GM12878 (cell line): ENCODE measurements around the gene METTL1. TPM values are rescaled to one million over a fixed set of nuclear protein-coding genes. Genes with fewer than 3 reads are reported as not detected.

ENCODE experiments used
- ATAC-seq: fragments of 200-7000 bp; cut with Tn5 transposase; 3 replicates; pipeline ENCODE4 v1.9.1; 2020; ENCODE audit warnings: mild to moderate bottlenecking, moderate library complexity
- BruUV-seq: library from RNA; stranded (reverse); fragments of 400-500 nt; replicated peaks from 2 replicates; lab custom pipeline; 2021; lab: Mats Ljungman, UMichigan
- CTCF ChIA-PET: fragments of 300-600 bp; sonication (Branson Sonifier 250); formaldehyde crosslinking; extraction: SDS; loops from one replicate; lab custom pipeline; 2021; ENCODE audit warnings: inconsistent platforms; lab: Yijun Ruan, JAX
- POLR2A ChIA-PET: fragments of 350-600 bp; formaldehyde crosslinking; extraction: SDS; loops from one replicate; lab custom pipeline; 2021; ENCODE audit warnings: inconsistent platforms; lab: Charles Lee
- RAD21 ChIA-PET: fragments of 300-600 bp; sonication (Branson Sonifier 250); formaldehyde crosslinking; loops from one replicate; lab custom pipeline; 2023; ENCODE audit warnings: antibody characterized with exemption; ENCODE audit not compliant: unreplicated experiment; lab: Charles Lee
- SMC1A ChIA-PET: fragments of 300-600 bp; sonication (Branson Sonifier 250); formaldehyde crosslinking; loops from one replicate; lab custom pipeline; 2023; ENCODE audit not compliant: unreplicated experiment, uncharacterized antibody; lab: Charles Lee
- DNase-seq: peaks from one replicate; pipeline ENCODE4 v3.0.0-alpha.2; 2011; ENCODE audit warnings: low read depth, low spot score
- FAIRE-seq: peaks from 3 replicates; lab custom pipeline; 2011; peaks lifted over from hg19 to GRCh38; lab: Jason Lieb, UNC
- H2AFZ ChIP-seq: 2 replicates; pipeline ENCODE4 v1.6.0; 2011; ENCODE audit warnings: low read depth, low read length, control low read depth; ENCODE audit not compliant: control insufficient read depth
- H3K27ac ChIP-seq: 2 replicates; pipeline ENCODE4 v1.5.1; 2011; ENCODE audit warnings: control low read depth; ENCODE audit not compliant: control insufficient read depth, insufficient read depth
- H3K27me3 ChIP-seq, 2 experiments: replicated peaks in 1 of 2; 2 replicates each; pipeline versions ENCODE4 v1.6.0 to v1.6.1; 2011; ENCODE audit warnings: low read length in 1 of 2; ENCODE audit not compliant: control insufficient read depth in 2 of 2, insufficient read depth in 2 of 2
- H3K36me3 ChIP-seq, 2 experiments: 2 replicates each; pipeline ENCODE4 v1.5.1; 2011; ENCODE audit warnings: low read length in 1 of 2; ENCODE audit not compliant: control insufficient read depth in 2 of 2, insufficient read depth in 2 of 2
- H3K4me1 ChIP-seq: 2 replicates; pipeline ENCODE4 v1.6.1; 2011; ENCODE audit warnings: mild to moderate bottlenecking, low read length, moderate library complexity, mixed read lengths; ENCODE audit not compliant: control insufficient read depth, insufficient read depth
- H3K4me2 ChIP-seq: 2 replicates; pipeline ENCODE4 v1.6.0; 2011; ENCODE audit warnings: control low read depth; ENCODE audit not compliant: control insufficient read depth, insufficient read depth
- H3K4me3 ChIP-seq: fragments of 200-600 bp; sonication (generic); 2 replicates; pipeline ENCODE4 v1.5.1; 2016
- H3K79me2 ChIP-seq: 2 replicates; pipeline ENCODE4 v1.6.0; 2011; ENCODE audit warnings: low read length; ENCODE audit not compliant: control insufficient read depth, insufficient read depth
- H3K9ac ChIP-seq: 2 replicates; pipeline ENCODE4 v1.8.0; 2011; ENCODE audit warnings: low read length, control low read depth, mixed read lengths; ENCODE audit not compliant: control insufficient read depth, insufficient read depth
- H3K9me3 ChIP-seq: replicated peaks from 3 replicates; pipeline ENCODE4 v1.5.1; 2011; ENCODE audit warnings: mild to moderate bottlenecking, low read length; ENCODE audit not compliant: control insufficient read depth, insufficient read depth
- H4K20me1 ChIP-seq: 2 replicates; pipeline ENCODE4 v1.6.0; 2011; ENCODE audit not compliant: control insufficient read depth, insufficient read depth
- BMI1 ChIP-seq: fragments of 450-650 bp; IDR thresholded peaks from 2 replicates; pipeline ENCODE4 v1.6.1; 2016; ENCODE audit warnings: mild to moderate bottlenecking, moderate library complexity, borderline replicate concordance
- CREM ChIP-seq: IDR thresholded peaks from 2 replicates; pipeline ENCODE4 v1.6.1; 2014; ENCODE audit warnings: antibody characterized with exemption, low read depth
- E2F4 ChIP-seq: IDR thresholded peaks from 2 replicates; pipeline ENCODE4 v1.6.1; 2012; ENCODE audit warnings: low read depth, low read length, improper control_type of control experiment
- GABPA ChIP-seq: IDR thresholded peaks from 2 replicates; pipeline ENCODE4 v1.6.1; 2014; ENCODE audit warnings: antibody characterized with exemption, low read depth, mild to moderate bottlenecking, inconsistent platforms
- JUNB ChIP-seq: IDR thresholded peaks from 2 replicates; pipeline ENCODE4 v1.6.1; 2016; ENCODE audit warnings: antibody characterized with exemption, mild to moderate bottlenecking
- MYC ChIP-seq: IDR thresholded peaks from 2 replicates; pipeline ENCODE4 v1.6.1; 2011; ENCODE audit warnings: mild to moderate bottlenecking, low read length, moderate library complexity, inconsistent platforms; ENCODE audit not compliant: insufficient read depth, insufficient replicate concordance, insufficient read length, severe bottlenecking
- NR2C2 ChIP-seq: IDR thresholded peaks from 2 replicates; pipeline ENCODE4 v1.6.1; 2011; ENCODE audit warnings: borderline replicate concordance, low read depth; ENCODE audit not compliant: control insufficient read depth, insufficient read length
- SMAD5 ChIP-seq: IDR thresholded peaks from 2 replicates; pipeline ENCODE4 v1.6.1; 2016; ENCODE audit warnings: antibody characterized with exemption, low read depth
- SP1 ChIP-seq: IDR thresholded peaks from one replicate; pipeline ENCODE4 v1.6.1; 2011; ENCODE audit warnings: low read depth, low read length
- SUPT20H ChIP-seq: IDR thresholded peaks from 2 replicates; pipeline ENCODE4 v1.6.1; 2011; ENCODE audit warnings: low read depth, mild to moderate bottlenecking, low read length, moderate library complexity, borderline replicate concordance; ENCODE audit not compliant: control insufficient read depth
- TAF1 ChIP-seq: IDR thresholded peaks from 2 replicates; pipeline ENCODE4 v1.6.1; 2011; ENCODE audit warnings: mild to moderate bottlenecking, low read depth, low read length, borderline replicate concordance
- TCF7 ChIP-seq: IDR thresholded peaks from 2 replicates; pipeline ENCODE4 v1.6.1; 2014; ENCODE audit warnings: antibody characterized with exemption, borderline replicate concordance
- USF1 ChIP-seq: IDR thresholded peaks from 2 replicates; pipeline ENCODE4 v1.6.1; 2011; ENCODE audit warnings: borderline replicate concordance, low read depth, mild to moderate bottlenecking, moderate library complexity, mixed read lengths, low read length; ENCODE audit not compliant: insufficient read depth; ENCODE audit errors: extremely low read length
- ZNF274 ChIP-seq: IDR thresholded peaks from one replicate; pipeline ENCODE4 v1.8.0; 2011; ENCODE audit not compliant: insufficient read length, insufficient read depth
- WGBS: methylation state at CpG from one replicate; pipeline ENCODE4 v1.1.6; 2016; ENCODE audit warnings: low lambda C conversion rate; ENCODE audit not compliant: insufficient replicate concordance, insufficient coverage; ENCODE audit errors: missing lambda C conversion rate; 5-methylcytosine and 5-hydroxymethylcytosine counted together
- in situ Hi-C: fragments of 300-500 bp; cut with MboI; formaldehyde crosslinking; loops from 9 replicates; pipeline ENCODE4 v1.14.3; 2018; ENCODE audit warnings: mixed read lengths
- intact Hi-C: fragments of 100-400 bp; cut with micrococcal nuclease; formaldehyde crosslinking; loops from one replicate; pipeline ENCODE4 v1.14.2; 2022; ENCODE audit not compliant: unreplicated experiment
- polyA plus RNA-seq, 11 experiments: library from polyadenylated mRNA; depleted of rRNA in 4 of 11; unstranded in 6 of 11; stranded (reverse) in 5 of 11; fragments of >200 nt; fragmentation: Nextera tagmentation in 4 of 11; fragmentation: Illumina TruSeq in 1 of 11; extraction: Ambion mirVana in 4 of 11; extraction: Trizol in 1 of 11; gene quantifications; 1 replicate in 1 of 11; 2 replicates in 10 of 11; pipeline versions ENCODE4 v1.2.1 to v1.2.3, GENCODE V29; 2011 to 2016; ENCODE audit warnings: inconsistent platforms in 2 of 11, missing spikeins in 2 of 11, low read depth in 1 of 11
- total RNA-seq, 4 experiments: library from RNA; depleted of rRNA in 3 of 4; stranded (reverse); fragments of >200 nt in 3 of 4; fragmentation: Illumina TruSeq in 1 of 4; extraction: Trizol in 1 of 4; gene quantifications; 2 replicates each; pipeline versions ENCODE4 v1.2.1 to v1.2.3, GENCODE V29; 2013 to 2021
- TF ChIP-seq, protein P1 (sequence below): IDR thresholded peaks from 2 replicates; pipeline ENCODE4 v1.6.1; 2011; ENCODE audit warnings: borderline replicate concordance, low read depth, mild to moderate bottlenecking, moderate library complexity, low read length; ENCODE audit not compliant: insufficient read depth, poor library complexity, severe bottlenecking
- TF ChIP-seq, protein P2 (sequence below): fragments of 450-650 bp; conservative IDR thresholded peaks from 2 replicates; pipeline ENCODE4 v1.6.1; 2017; ENCODE audit warnings: mild to moderate bottlenecking, moderate library complexity

The METTL1 gene
- total and polyA plus RNA-seq, 10 of the 15 experiments (the other 5 are each of a cell fraction or from before 2014, with no cell fraction given) = 11.3 to 44.3 (median 30.6) TPM

- ChIA-PET CTCF (interaction anchor here (0.7 to 1.2 kb wide), 4 partner anchors 8 to 143 kb away, joined by 3 read pairs; no protein-coding TSS in a partner anchor), POLR2A (interaction anchor here (0.6 to 1.2 kb wide), 3 partner anchors 10 to 29 kb away, joined by 4 to 18 read pairs (median 4); no protein-coding TSS in a partner anchor), SMC1A (no interaction called here), RAD21 (interaction anchor here (0.6 to 1.1 kb wide), 5 partner anchors 10 to 189 kb away, joined by 3 to 5 read pairs (median 3); no protein-coding TSS in a partner anchor)
- Histone ChIP-seq H3K27ac (peak within 1 kb of the TSS; percentile 94), H3K36me3 (peaks cover 6 to 7% of the 10 kb centered on the region in 2 experiments), H3K27me3 (no peaks in the 10 kb centered on the region), H3K4me3 (peak within 1 kb of the TSS; percentile 79), H3K4me2 (peak within 1 kb of the TSS; percentile 78), H3K79me2 (peaks cover 30% of the 10 kb centered on the region), H2AFZ (peak within 1 kb of the TSS; percentile 83), H3K4me1 (peaks cover 27% of the 10 kb centered on the region), H4K20me1 (no peaks in the 10 kb centered on the region), H3K9ac (peak within 1 kb of the TSS; percentile 99), H3K9me3 (no peaks in the 10 kb centered on the region)
- FAIRE-seq = peak; percentile 95
- BruUV-seq = TSS peak; percentile 89
- peak; percentile 99 for DNase-seq
- in situ Hi-C loops (no loop called here), intact Hi-C loops (loop anchor here (10.0 kb wide), 1 partner anchor 277 kb away; the partner anchor contains the start of gene ARHGAP9)
- peak; percentile 85 for ATAC-seq
- WGBS = 0% methylated on average over 56 of the region's 58 CpGs
- TF ChIP-seq CREM (peak; percentile 84), TCF7 (no peak), USF1 (peak; percentile 99), ZNF274 (no peak), SP1 (peak; percentile 88), BMI1 (peak; percentile 97), JUNB (peak; percentile 21; the same call in 1 of the 2 replicates), SMAD5 (peak; percentile 66), NR2C2 (no peak), SUPT20H (no peak), E2F4 (peak; percentile 26; the same call in 1 of the 2 replicates), MYC (peak; percentile 74), TAF1 (peak; percentile 77), GABPA (peak; percentile 54; the same call in 1 of the 2 replicates)
- TF ChIP-seq, protein P1, sequence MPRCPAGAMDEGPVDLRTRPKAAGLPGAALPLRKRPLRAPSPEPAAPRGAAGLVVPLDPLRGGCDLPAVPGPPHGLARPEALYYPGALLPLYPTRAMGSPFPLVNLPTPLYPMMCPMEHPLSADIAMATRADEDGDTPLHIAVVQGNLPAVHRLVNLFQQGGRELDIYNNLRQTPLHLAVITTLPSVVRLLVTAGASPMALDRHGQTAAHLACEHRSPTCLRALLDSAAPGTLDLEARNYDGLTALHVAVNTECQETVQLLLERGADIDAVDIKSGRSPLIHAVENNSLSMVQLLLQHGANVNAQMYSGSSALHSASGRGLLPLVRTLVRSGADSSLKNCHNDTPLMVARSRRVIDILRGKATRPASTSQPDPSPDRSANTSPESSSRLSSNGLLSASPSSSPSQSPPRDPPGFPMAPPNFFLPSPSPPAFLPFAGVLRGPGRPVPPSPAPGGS = no peak
- TF ChIP-seq, protein P2, sequence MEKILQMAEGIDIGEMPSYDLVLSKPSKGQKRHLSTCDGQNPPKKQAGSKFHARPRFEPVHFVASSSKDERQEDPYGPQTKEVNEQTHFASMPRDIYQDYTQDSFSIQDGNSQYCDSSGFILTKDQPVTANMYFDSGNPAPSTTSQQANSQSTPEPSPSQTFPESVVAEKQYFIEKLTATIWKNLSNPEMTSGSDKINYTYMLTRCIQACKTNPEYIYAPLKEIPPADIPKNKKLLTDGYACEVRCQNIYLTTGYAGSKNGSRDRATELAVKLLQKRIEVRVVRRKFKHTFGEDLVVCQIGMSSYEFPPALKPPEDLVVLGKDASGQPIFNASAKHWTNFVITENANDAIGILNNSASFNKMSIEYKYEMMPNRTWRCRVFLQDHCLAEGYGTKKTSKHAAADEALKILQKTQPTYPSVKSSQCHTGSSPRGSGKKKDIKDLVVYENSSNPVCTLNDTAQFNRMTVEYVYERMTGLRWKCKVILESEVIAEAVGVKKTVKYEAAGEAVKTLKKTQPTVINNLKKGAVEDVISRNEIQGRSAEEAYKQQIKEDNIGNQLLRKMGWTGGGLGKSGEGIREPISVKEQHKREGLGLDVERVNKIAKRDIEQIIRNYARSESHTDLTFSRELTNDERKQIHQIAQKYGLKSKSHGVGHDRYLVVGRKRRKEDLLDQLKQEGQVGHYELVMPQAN = peak; percentile 90
Observed at GRCh38 chr12:57751788-57752667, 19.9 kb downstream of the METTL1 start, which contains the start of gene CDK4. Gene CDK4 (minus strand): TSS chr12:57752310. CDS start chr12:57751717, 593 bp downstream.
